Gastrocnemius medialis (tissue), 4 donors: ENCODE results near the gene FAM107B.

Source experiments
- POLR2A ChIP-seq, 2 donors: fragments of 450-650 bp; IDR thresholded peaks; one replicate each; pipeline ENCODE4 v1.6.1; 2017; ENCODE audit warnings: antibody characterized with exemption in 2 of 2, mild to moderate bottlenecking in 2 of 2, moderate library complexity in 2 of 2
- TF ChIP-seq, protein P1 (sequence below), 5 experiments: fragments of 450-650 bp in 3 of 5; fragments of 200-600 bp in 2 of 5; sonication (generic) in 2 of 5; IDR thresholded peaks in 4 of 5; conservative IDR thresholded peaks in 1 of 5; 1 replicate in 4 of 5; 2 replicates in 1 of 5; pipeline ENCODE4 v1.5.1; 2016 to 2019; ENCODE audit warnings: antibody characterized with exemption in 5 of 5, mild to moderate bottlenecking in 3 of 5, moderate library complexity in 3 of 5

GRCh38 chr10:14489522-14490177, 285.0 kb downstream of the FAM107B start:
- TF ChIP-seq, protein P1, sequence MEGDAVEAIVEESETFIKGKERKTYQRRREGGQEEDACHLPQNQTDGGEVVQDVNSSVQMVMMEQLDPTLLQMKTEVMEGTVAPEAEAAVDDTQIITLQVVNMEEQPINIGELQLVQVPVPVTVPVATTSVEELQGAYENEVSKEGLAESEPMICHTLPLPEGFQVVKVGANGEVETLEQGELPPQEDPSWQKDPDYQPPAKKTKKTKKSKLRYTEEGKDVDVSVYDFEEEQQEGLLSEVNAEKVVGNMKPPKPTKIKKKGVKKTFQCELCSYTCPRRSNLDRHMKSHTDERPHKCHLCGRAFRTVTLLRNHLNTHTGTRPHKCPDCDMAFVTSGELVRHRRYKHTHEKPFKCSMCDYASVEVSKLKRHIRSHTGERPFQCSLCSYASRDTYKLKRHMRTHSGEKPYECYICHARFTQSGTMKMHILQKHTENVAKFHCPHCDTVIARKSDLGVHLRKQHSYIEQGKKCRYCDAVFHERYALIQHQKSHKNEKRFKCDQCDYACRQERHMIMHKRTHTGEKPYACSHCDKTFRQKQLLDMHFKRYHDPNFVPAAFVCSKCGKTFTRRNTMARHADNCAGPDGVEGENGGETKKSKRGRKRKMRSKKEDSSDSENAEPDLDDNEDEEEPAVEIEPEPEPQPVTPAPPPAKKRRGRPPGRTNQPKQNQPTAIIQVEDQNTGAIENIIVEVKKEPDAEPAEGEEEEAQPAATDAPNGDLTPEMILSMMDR (IDR thresholded peaks at IDR 0.05 in 4 of 5, conservative IDR thresholded peaks at IDR 0.05 in 1 of 5): no peak
- no peak for TF ChIP-seq POLR2A (IDR thresholded peaks at IDR 0.05)
